ENCODE results near the gene EIF4E.
"Not testable (repeated sequence)": the region's sequence is repeated elsewhere in the genome, so short reads cannot be mapped to it uniquely, and the experiment has no call there.

The EIF4E gene

DNA sequence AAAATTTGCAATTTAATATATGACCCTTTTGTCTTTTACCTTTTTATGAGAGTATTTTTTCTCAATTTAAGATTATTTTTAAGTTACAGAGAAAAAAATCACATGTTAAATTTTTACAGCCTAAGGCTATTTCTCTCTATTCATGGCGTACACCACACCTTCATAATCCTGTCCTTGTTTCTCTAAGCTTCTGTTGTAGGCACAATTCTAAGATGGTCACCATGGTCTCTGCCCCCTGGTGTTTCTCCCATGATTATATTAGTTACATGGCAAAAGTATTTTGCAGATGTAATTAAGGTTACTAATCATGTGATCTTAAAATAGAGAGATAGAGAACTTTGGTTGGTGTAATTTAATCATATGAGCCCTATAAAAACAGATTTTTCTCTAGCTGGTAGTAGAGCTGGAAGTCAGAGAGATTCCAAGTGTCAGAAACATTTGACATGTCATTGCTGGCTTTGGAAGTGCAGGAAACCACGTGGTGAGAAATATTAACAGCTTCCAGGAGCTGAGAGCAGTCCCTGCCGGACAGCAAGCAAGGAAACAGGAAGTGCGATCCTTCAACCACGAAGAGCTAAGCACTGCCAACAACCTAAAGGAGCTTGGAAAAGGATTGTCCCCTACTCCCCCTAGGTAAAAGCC lies 89.8 kb downstream of the EIF4E start:
- no peak for DNase-seq (ENCODE audit: low spot score)
- H3K9me3 Mint-ChIP-seq, result peaks cover 4% of the 10 kb centered on the region
- H3K4me1 Mint-ChIP-seq (ENCODE audit: low read depth), result no peaks in the 10 kb centered on the region
- H3K36me3 Mint-ChIP-seq (ENCODE audit: low read depth), result no peaks in the 10 kb centered on the region
- no peak overlapping the region for H3K27ac Mint-ChIP-seq
- H3K4me3 Mint-ChIP-seq, result no peak overlapping the region
- no peaks in the 10 kb centered on the region for H3K27me3 Mint-ChIP-seq (ENCODE audit: low read depth)

- Mint-ChIP-seq H3K4me3 (no peak overlapping the region), H3K36me3 (ENCODE audit: low read depth) (no peaks in the 10 kb centered on the region), H3K27ac (no peak overlapping the region), H3K27me3 (ENCODE audit: low read depth) (no peaks in the 10 kb centered on the region), H3K9me3 (peaks cover 4% of the 10 kb centered on the region), H3K4me1 (ENCODE audit: low read depth) (no peaks in the 10 kb centered on the region)
- DNase-seq (ENCODE audit: low spot score), result no peak
Observed at GRCh38 chr4:98838531-98838930, 90.4 kb downstream of the EIF4E start.

GRCh38 chr4:98833384-98833783 lies 95.5 kb downstream of the EIF4E start:
- H3K9me3 Mint-ChIP-seq, result no peaks in the 10 kb centered on the region
- no peak overlapping the region for H3K4me3 Mint-ChIP-seq
- H3K4me1 Mint-ChIP-seq (ENCODE audit: low read depth), result peaks cover 3% of the 10 kb centered on the region
- no peak for DNase-seq (ENCODE audit: low spot score)
- no peak overlapping the region for H3K27ac Mint-ChIP-seq
- H3K27me3 Mint-ChIP-seq (ENCODE audit: low read depth), result peaks cover 2% of the 10 kb centered on the region
- no peaks in the 10 kb centered on the region for H3K36me3 Mint-ChIP-seq (ENCODE audit: low read depth)

DNA sequence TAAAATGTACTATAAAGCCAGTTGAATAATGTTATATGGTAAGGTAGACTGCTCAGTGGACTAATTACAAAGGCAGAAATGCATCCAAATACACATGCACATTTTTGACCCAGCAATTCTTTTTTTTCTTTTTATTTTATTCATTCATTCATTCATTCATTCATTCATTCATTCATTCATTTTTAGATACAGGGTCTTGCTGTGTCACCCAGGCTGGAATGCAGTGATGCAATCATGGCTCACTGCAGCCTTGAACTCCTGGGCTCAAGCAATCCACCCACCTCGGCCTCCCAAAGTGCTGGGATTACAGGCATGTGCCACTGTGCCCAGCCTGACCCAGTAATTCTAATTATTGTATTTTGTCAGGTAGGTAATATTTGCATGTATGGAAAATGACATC lies 97.9 kb downstream of the EIF4E start:
- not testable (repeated sequence) for H3K9me3 Mint-ChIP-seq; H3K4me1 Mint-ChIP-seq (ENCODE audit: low read depth); DNase-seq (ENCODE audit: low spot score); H3K36me3 Mint-ChIP-seq (ENCODE audit: low read depth); H3K27ac Mint-ChIP-seq; H3K4me3 Mint-ChIP-seq
- peaks cover 15% of the 10 kb centered on the region for H3K27me3 Mint-ChIP-seq (ENCODE audit: low read depth)

All from T-helper 2 cell treated with Interferon-gamma antibody and Interleukin-4, amounts not matched to agents 5 μg/mL and 100 μg/mL, for 36 hours (primary cell).